Vagina (tissue), 2 donors: ENCODE measurements around the gene WDR19.

Experiments
- POLR2AphosphoS5 ChIP-seq, 2 donors: sonication (generic); formaldehyde crosslinking; IDR thresholded peaks; one replicate each; pipeline ENCODE4 v1.9.0; 2017; ENCODE audit warnings: antibody characterized with exemption in 2 of 2, mild to moderate bottlenecking in 2 of 2, low read depth in 1 of 2; ENCODE audit not compliant: insufficient read depth in 1 of 2
- TF ChIP-seq, protein P1 (sequence below), 3 experiments: fragments of 450-650 bp in 2 of 3; fragments of 200-600 bp in 1 of 3; sonication (generic) in 1 of 3; IDR thresholded peaks; one replicate each; pipeline ENCODE4 v1.5.1; 2017 to 2019; ENCODE audit warnings: antibody characterized with exemption in 3 of 3, mild to moderate bottlenecking in 2 of 3, moderate library complexity in 2 of 3

DNA sequence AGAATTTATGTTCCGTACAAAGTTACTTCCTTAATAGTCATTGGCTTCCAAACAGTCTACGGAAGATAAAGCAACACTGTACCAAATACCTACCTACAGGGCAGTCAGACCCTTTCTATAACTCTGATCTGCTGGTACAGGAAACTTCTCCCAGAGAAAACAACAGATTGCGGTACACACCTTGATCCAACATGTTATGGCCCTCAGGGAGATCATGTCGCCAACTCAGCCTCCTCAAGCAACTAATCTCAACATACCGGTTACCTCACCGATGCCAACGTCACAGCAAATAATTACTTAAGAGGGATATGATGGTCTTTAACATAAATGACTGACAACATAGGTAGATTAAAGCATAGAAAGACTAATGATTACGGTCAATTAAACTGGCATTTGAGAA is 113.5 kb downstream of the WDR19 start:
- TF ChIP-seq, protein P1, sequence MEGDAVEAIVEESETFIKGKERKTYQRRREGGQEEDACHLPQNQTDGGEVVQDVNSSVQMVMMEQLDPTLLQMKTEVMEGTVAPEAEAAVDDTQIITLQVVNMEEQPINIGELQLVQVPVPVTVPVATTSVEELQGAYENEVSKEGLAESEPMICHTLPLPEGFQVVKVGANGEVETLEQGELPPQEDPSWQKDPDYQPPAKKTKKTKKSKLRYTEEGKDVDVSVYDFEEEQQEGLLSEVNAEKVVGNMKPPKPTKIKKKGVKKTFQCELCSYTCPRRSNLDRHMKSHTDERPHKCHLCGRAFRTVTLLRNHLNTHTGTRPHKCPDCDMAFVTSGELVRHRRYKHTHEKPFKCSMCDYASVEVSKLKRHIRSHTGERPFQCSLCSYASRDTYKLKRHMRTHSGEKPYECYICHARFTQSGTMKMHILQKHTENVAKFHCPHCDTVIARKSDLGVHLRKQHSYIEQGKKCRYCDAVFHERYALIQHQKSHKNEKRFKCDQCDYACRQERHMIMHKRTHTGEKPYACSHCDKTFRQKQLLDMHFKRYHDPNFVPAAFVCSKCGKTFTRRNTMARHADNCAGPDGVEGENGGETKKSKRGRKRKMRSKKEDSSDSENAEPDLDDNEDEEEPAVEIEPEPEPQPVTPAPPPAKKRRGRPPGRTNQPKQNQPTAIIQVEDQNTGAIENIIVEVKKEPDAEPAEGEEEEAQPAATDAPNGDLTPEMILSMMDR (IDR thresholded peaks at IDR 0.05): no peak
- no peak for TF ChIP-seq POLR2AphosphoS5 (IDR thresholded peaks at IDR 0.05; ENCODE audit: insufficient read depth in 1 of 2, low read depth in 1 of 2)
